ENCODE data around the gene BAIAP2.

DNA sequence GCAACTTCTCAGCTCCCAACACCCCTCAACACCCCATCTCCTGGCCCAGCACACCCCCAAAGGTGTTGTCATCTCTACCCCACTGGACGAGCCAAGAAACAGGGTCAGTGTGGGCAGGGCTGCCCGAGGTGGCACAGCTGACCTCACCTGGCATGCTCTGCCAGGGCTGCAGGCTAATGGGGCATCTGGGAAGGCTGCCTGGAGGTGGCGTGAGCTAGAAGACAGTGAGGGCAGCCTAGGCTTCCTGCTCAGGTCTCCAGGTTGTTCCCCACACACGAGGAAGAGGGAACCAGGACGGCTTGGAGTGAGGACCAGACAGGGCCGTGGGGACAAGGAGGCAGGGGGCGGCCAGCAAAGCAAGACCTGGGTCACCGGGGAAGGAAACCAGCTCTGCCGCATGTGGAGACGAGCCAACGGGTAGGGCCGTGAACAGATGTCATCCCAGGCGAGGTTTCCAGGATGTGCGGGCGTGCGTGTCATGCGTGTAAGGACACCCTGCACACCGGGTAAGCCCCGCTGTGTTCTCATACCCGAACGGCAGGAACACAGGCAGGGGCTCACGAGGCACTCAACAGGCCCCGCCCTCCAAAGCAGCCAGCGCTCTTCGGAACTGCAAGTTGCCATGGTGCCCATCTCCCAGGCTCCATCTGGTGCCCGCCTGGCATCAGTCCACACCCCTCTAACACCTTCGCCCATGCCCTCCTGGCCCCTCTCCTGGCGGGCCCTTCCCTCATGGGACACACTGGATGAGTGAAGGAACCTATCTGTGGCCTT, 100.7 kb downstream of the BAIAP2 start:
- TF ChIP-seq, protein P1, sequence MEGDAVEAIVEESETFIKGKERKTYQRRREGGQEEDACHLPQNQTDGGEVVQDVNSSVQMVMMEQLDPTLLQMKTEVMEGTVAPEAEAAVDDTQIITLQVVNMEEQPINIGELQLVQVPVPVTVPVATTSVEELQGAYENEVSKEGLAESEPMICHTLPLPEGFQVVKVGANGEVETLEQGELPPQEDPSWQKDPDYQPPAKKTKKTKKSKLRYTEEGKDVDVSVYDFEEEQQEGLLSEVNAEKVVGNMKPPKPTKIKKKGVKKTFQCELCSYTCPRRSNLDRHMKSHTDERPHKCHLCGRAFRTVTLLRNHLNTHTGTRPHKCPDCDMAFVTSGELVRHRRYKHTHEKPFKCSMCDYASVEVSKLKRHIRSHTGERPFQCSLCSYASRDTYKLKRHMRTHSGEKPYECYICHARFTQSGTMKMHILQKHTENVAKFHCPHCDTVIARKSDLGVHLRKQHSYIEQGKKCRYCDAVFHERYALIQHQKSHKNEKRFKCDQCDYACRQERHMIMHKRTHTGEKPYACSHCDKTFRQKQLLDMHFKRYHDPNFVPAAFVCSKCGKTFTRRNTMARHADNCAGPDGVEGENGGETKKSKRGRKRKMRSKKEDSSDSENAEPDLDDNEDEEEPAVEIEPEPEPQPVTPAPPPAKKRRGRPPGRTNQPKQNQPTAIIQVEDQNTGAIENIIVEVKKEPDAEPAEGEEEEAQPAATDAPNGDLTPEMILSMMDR (IDR thresholded peaks at IDR 0.05 in 4 of 5, conservative IDR thresholded peaks at IDR 0.05 in 1 of 5) = no peak
- no peak for TF ChIP-seq POLR2A (IDR thresholded peaks at IDR 0.05)

Measured in gastrocnemius medialis (tissue), 4 donors.